GM19467 (cell line): Measurements from ENCODE around the gene ZNF571.

ENCODE experiments used
- ATAC-seq: cut with Tn5 transposase; IDR thresholded peaks from one replicate; pipeline ENCODE4 v1.9.1; 2021; ENCODE audit warnings: mild to moderate bottlenecking, moderate library complexity; ENCODE audit not compliant: unreplicated experiment

ZNF571 gene

GRCh38 chr19:37594304-37594981, at the start of gene ZNF571, which contains the start of gene ZNF540:
Gene ZNF571, minus strand, starts transcription at chr19:37594792. Its CDS starts 8,116 bp downstream, at chr19:37586676.
Gene ZNF540, plus strand, starts transcription at chr19:37594876. Its CDS starts 3,572 bp downstream, at chr19:37598448.
- peak; percentile 98 for ATAC-seq

GRCh38 chr19:37635076-37636056, 40.8 kb upstream of the ZNF571 start:
- ATAC-seq: no peak

- ATAC-seq: peak; percentile 25
Observed at GRCh38 chr19:37594982-37595382, 390 bp upstream of the ZNF571 start.

GRCh38 chr19:37593996-37594303, 642 bp downstream of the ZNF571 start:
- ATAC-seq: no peak

- ATAC-seq: no peak
Observed at GRCh38 chr19:37583340-37583739, 11.3 kb downstream of the ZNF571 start.

GRCh38 chr19:37572203-37572602, 22.4 kb downstream of the ZNF571 start:
- no peak for ATAC-seq

- no peak for ATAC-seq
Observed at GRCh38 chr19:37565370-37565669, 29.3 kb downstream of the ZNF571 start.

- ATAC-seq: no peak
Observed at GRCh38 chr19:37564624-37565369, 29.8 kb downstream of the ZNF571 start.

- no peak for ATAC-seq
Observed at GRCh38 chr19:37563518-37563917, 31.1 kb downstream of the ZNF571 start.

- ATAC-seq: no peak
Observed at GRCh38 chr19:37551129-37551993, 43.2 kb downstream of the ZNF571 start.

- no peak for ATAC-seq
Observed at GRCh38 chr19:37537391-37537947, 57.1 kb downstream of the ZNF571 start.

- ATAC-seq: no peak
Observed at GRCh38 chr19:37519890-37520289, 74.7 kb downstream of the ZNF571 start.
